NCI-H128 (cell line): ENCODE results near the gene HMHB1.

ENCODE experiments used
- DNase-seq: peaks from one replicate; lab custom pipeline; 2025; ENCODE audit not compliant: unreplicated experiment; lab: John Stamatoyannopoulos, UW

Gene HMHB1

GRCh38 chr5:143812085-143812705, at the start of gene HMHB1:
Gene HMHB1, plus strand, starts transcription at chr5:143812161.
- DNase-seq: no peak

- DNase-seq: no peak
Observed at GRCh38 chr5:143762636-143763220, 49.2 kb upstream of the HMHB1 start.

- no peak for DNase-seq
Observed at GRCh38 chr5:143767162-143767561, 44.8 kb upstream of the HMHB1 start.

GRCh38 chr5:143769026-143769786, 42.8 kb upstream of the HMHB1 start:
- no peak for DNase-seq

- no peak for DNase-seq
Observed at GRCh38 chr5:143770450-143770849, 41.5 kb upstream of the HMHB1 start.

GRCh38 chr5:143771189-143771588, 40.8 kb upstream of the HMHB1 start:
- DNase-seq: no peak

GRCh38 chr5:143771602-143772001, 40.4 kb upstream of the HMHB1 start:
- DNase-seq: no peak

GRCh38 chr5:143772621-143773020, 39.3 kb upstream of the HMHB1 start:
- no peak for DNase-seq

GRCh38 chr5:143775258-143775657, 36.7 kb upstream of the HMHB1 start:
- DNase-seq: no peak

GRCh38 chr5:143776951-143777350, 35.0 kb upstream of the HMHB1 start:
- no peak for DNase-seq

GRCh38 chr5:143779506-143779905, 32.5 kb upstream of the HMHB1 start:
- DNase-seq: no peak

GRCh38 chr5:143781993-143782520, 29.9 kb upstream of the HMHB1 start:
- DNase-seq: no peak

- no peak for DNase-seq
Observed at GRCh38 chr5:143782588-143783386, 29.2 kb upstream of the HMHB1 start.

GRCh38 chr5:143788401-143788800, 23.6 kb upstream of the HMHB1 start:
- DNase-seq: no peak

GRCh38 chr5:143790457-143791112, 21.4 kb upstream of the HMHB1 start:
- DNase-seq: no peak

GRCh38 chr5:143791848-143792731, 19.9 kb upstream of the HMHB1 start:
- DNase-seq: no peak

GRCh38 chr5:143793249-143793648, 18.7 kb upstream of the HMHB1 start:
- DNase-seq: no peak

GRCh38 chr5:143796125-143796524, 15.8 kb upstream of the HMHB1 start:
- no peak for DNase-seq

- DNase-seq: no peak
Observed at GRCh38 chr5:143796753-143797152, 15.2 kb upstream of the HMHB1 start.

GRCh38 chr5:143800715-143801114, 11.2 kb upstream of the HMHB1 start:
- no peak for DNase-seq
